Endothelial cell (in vitro differentiated cells): ENCODE data around the gene SH3RF3. TPM values are rescaled to one million over a fixed set of nuclear protein-coding genes. Genes with fewer than 3 reads are reported as not detected.

ENCODE experiments used
- DNase-seq: peaks from one replicate; pipeline ENCODE4 v3.0.0; 2021; ENCODE audit warnings: low spot score
- H3K27ac Mint-ChIP-seq: one replicate; pipeline ENCODE4 v1.8.0; 2021; ENCODE audit warnings: mixed read lengths, inconsistent platforms; ENCODE audit not compliant: unreplicated experiment
- H3K27me3 Mint-ChIP-seq: one replicate; pipeline ENCODE4 v1.8.0; 2021; ENCODE audit warnings: mild to moderate bottlenecking, moderate library complexity, mixed read lengths, inconsistent platforms; ENCODE audit not compliant: unreplicated experiment
- H3K36me3 Mint-ChIP-seq: one replicate; pipeline ENCODE4 v1.8.0; 2021; ENCODE audit warnings: mild to moderate bottlenecking, low read depth, mixed read lengths, inconsistent platforms; ENCODE audit not compliant: unreplicated experiment
- H3K4me1 Mint-ChIP-seq: one replicate; pipeline ENCODE4 v1.8.0; 2021; ENCODE audit warnings: mild to moderate bottlenecking, mixed read lengths, inconsistent platforms; ENCODE audit not compliant: unreplicated experiment
- H3K4me3 Mint-ChIP-seq: one replicate; pipeline ENCODE4 v1.8.0; 2021; ENCODE audit warnings: mild to moderate bottlenecking, mixed read lengths, inconsistent platforms; ENCODE audit not compliant: unreplicated experiment
- H3K9me3 Mint-ChIP-seq: one replicate; pipeline ENCODE4 v1.8.0; 2021; ENCODE audit warnings: mixed read lengths, inconsistent platforms; ENCODE audit not compliant: unreplicated experiment
- CTCF ChIP-seq: fragments of 200-600 bp; sonication (generic); IDR thresholded peaks from one replicate; pipeline ENCODE4 v1.5.0; 2021; ENCODE audit warnings: antibody characterized with exemption; ENCODE audit not compliant: unreplicated experiment
- total RNA-seq: library from RNA; stranded (reverse); fragmentation: NEBNext Ultra II Directional; extraction: Animal tissue kit (Norgen Biotek cat#: 25700); gene quantifications from one replicate; pipeline ENCODE4 v1.2.1, GENCODE V29; 2021; ENCODE audit not compliant: unreplicated experiment

SH3RF3 gene
- total RNA-seq, 1 donor from 2014 or later = 12.8 TPM

- TF ChIP-seq CTCF = no peak
- DNase-seq = no peak
- peaks cover 3% of the 10 kb centered on the region for H3K27me3 Mint-ChIP-seq
- no peak overlapping the region for H3K4me3 Mint-ChIP-seq
- no peaks in the 10 kb centered on the region for H3K9me3 Mint-ChIP-seq
- no peak overlapping the region for H3K27ac Mint-ChIP-seq
- peaks cover 32% of the 10 kb centered on the region for H3K4me1 Mint-ChIP-seq
- H3K36me3 Mint-ChIP-seq = peaks cover 5% of the 10 kb centered on the region
Observed at GRCh38 chr2:109339519-109339966, 210.5 kb downstream of the SH3RF3 start.

- no peak overlapping the region for H3K27ac Mint-ChIP-seq
- H3K9me3 Mint-ChIP-seq = no peaks in the 10 kb centered on the region
- peaks cover 5% of the 10 kb centered on the region for H3K36me3 Mint-ChIP-seq
- peaks cover 25% of the 10 kb centered on the region for H3K4me1 Mint-ChIP-seq
- no peak overlapping the region for H3K4me3 Mint-ChIP-seq
- TF ChIP-seq CTCF = no peak
- H3K27me3 Mint-ChIP-seq = peaks cover 3% of the 10 kb centered on the region
- no peak for DNase-seq
Observed at GRCh38 chr2:109340381-109340780, 211.4 kb downstream of the SH3RF3 start.

- Mint-ChIP-seq H3K4me1 (peaks cover 24% of the 10 kb centered on the region), H3K36me3 (peaks cover 5% of the 10 kb centered on the region), H3K9me3 (no peaks in the 10 kb centered on the region), H3K27me3 (peaks cover 3% of the 10 kb centered on the region), H3K4me3 (no peak overlapping the region), H3K27ac (no peak overlapping the region)
- no peak for TF ChIP-seq CTCF
- no peak for DNase-seq
Observed at GRCh38 chr2:109341355-109342255, 212.6 kb downstream of the SH3RF3 start.

- peaks cover 3% of the 10 kb centered on the region for H3K27me3 Mint-ChIP-seq
- H3K9me3 Mint-ChIP-seq = no peaks in the 10 kb centered on the region
- no peak overlapping the region for H3K4me3 Mint-ChIP-seq
- H3K27ac Mint-ChIP-seq = no peak overlapping the region
- TF ChIP-seq CTCF = no peak
- peaks cover 24% of the 10 kb centered on the region for H3K4me1 Mint-ChIP-seq
- DNase-seq = no peak
- peaks cover 5% of the 10 kb centered on the region for H3K36me3 Mint-ChIP-seq
Observed at GRCh38 chr2:109342256-109342850, 213.3 kb downstream of the SH3RF3 start.

GRCh38 chr2:109342930-109343329 is 213.9 kb downstream of the SH3RF3 start:
- peaks cover 3% of the 10 kb centered on the region for H3K27me3 Mint-ChIP-seq
- no peak overlapping the region for H3K27ac Mint-ChIP-seq
- H3K36me3 Mint-ChIP-seq = peaks cover 5% of the 10 kb centered on the region
- no peaks in the 10 kb centered on the region for H3K9me3 Mint-ChIP-seq
- peaks cover 24% of the 10 kb centered on the region for H3K4me1 Mint-ChIP-seq
- no peak for TF ChIP-seq CTCF
- H3K4me3 Mint-ChIP-seq = no peak overlapping the region
- DNase-seq = no peak
